HG03039 (cell line): ENCODE data around the gene KRT35.

ENCODE experiments used
- ATAC-seq: cut with Tn5 transposase; IDR thresholded peaks from one replicate; pipeline ENCODE4 v1.9.1; 2021; ENCODE audit warnings: mild to moderate bottlenecking, moderate library complexity; ENCODE audit not compliant: unreplicated experiment

The KRT35 gene

DNA sequence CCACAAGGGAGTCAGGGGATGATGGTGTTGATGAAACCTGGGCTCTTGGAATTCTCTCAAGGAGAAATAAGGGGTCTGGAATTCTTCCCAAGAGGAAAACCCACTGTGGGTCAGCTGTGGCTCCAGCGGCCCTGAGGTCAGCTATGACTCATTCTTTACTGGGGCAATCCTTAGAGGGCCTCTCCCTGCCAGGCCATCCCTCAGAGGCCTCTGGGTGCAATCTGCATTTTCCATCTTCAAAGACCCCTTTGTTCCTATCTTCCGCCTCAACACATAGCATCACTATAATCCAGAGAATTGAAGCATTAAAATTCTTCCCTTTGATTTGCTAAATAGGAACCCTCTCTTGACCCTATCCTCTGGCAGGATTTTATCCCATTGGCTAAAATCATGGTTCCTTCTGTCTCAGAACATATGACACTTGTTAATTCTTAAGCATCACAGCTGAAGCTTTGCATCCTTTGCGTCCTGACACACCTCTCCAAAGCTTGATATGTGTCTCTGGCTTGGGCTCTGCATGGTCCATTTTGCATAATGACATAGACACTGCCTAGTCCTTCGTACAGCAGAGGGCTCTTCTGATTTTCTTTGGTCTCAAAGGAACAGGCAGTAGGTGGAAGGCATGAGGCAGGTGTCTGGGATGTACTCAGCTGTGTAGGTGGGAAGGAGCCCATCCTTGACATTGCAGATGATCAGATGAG, 52.2 kb downstream of the KRT35 start:
- no peak for ATAC-seq
